Activated CD4-positive, alpha-beta T cell treated with anti-CD3 and anti-CD28 coated beads for 4 hours (primary cell): ENCODE data around the gene HIF1AN.

Source experiments
- DNase-seq, 2 donors: peaks; one replicate each; pipeline ENCODE4 v3.0.0-alpha.2; 2020

The HIF1AN gene

DNA sequence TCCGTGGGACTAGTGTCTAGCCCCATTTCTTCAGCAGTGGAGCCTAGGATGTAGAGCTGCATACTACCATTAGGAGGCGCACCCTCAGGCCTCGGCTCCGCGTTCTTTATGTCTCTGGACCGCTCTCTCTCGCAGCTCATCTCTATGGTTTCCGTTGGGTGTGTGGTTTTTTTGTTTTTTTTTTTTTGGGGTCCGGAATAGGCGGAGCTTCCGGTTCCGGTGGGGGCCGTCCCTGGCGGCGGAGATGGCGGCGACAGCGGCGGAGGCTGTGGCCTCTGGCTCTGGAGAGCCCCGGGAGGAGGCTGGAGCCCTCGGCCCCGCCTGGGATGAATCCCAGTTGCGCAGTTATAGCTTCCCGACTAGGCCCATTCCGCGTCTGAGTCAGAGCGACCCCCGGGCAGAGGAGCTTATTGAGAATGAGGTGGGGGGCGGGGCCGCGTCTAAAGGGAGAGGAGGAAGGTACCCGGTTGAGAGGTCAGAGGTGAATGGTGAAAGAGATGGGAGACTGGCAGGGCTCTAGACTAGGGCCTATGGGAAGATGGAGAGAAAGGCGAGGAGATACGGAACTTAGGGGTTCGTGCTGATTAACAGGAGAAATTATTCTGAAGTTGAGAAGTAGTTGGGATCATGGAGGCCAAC, at the start of gene HIF1AN:
HIF1AN (plus strand) TSS at position 229 of the 639 bp plus-strand sequence; CDS start at position 245, 16 bp downstream.
- peak; percentile 88 to 89 for DNase-seq

GRCh38 chr10:100487529-100487928, 48.2 kb upstream of the HIF1AN start:
- DNase-seq, result no peak

GRCh38 chr10:100489396-100489795, 46.3 kb upstream of the HIF1AN start:
- no peak for DNase-seq

DNA sequence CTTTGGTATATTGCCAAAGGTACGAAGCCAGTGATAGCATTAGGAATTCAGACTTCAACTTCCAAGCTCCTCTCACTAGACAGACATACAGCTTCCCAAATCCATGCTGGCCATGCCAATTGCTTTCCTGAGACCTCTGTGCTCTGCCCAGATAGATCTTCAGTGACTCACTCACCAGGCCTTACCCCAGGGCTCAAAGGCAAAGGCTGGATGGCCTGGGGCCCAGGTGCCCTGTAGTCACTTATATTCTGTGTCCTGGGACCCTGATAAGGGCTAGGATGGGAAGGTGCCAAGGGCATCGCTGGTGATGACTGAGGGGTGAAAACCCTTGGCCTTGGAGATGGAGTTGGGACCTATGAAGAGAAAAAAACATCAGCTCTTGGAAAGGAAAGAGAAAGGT, 45.2 kb upstream of the HIF1AN start:
- no peak for DNase-seq

DNA sequence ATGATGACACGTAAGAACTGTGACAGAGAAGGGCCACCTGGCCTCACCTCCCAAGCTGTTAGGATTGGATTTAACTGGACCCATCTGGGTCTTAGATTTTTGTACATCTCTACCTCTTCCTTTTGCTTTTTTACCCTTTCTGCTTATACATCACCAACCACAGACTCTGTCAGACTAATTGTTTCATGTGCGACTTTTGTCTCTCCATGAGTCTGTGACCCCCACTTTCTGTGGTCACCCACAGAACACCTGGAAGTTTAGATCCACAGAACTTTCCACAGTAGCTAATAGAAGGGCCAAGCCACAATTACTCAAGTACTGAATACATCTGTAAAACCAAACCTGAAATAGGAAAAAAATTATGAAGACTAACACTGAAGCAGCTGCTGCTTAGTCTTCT, 39.2 kb upstream of the HIF1AN start:
- DNase-seq, result no peak

- no peak for DNase-seq
Measured at GRCh38 chr10:100498059-100498458, 37.7 kb upstream of the HIF1AN start.

GRCh38 chr10:100501423-100501822, 34.3 kb upstream of the HIF1AN start:
- DNase-seq, result no peak

- no peak for DNase-seq
Measured at GRCh38 chr10:100502926-100503494, 32.7 kb upstream of the HIF1AN start.

GRCh38 chr10:100504096-100504495, 31.6 kb upstream of the HIF1AN start:
- no peak for DNase-seq

- DNase-seq, result no peak
Measured at GRCh38 chr10:100505164-100505563, 30.6 kb upstream of the HIF1AN start.

GRCh38 chr10:100506596-100507356, 29.0 kb upstream of the HIF1AN start:
- DNase-seq, result no peak

DNA sequence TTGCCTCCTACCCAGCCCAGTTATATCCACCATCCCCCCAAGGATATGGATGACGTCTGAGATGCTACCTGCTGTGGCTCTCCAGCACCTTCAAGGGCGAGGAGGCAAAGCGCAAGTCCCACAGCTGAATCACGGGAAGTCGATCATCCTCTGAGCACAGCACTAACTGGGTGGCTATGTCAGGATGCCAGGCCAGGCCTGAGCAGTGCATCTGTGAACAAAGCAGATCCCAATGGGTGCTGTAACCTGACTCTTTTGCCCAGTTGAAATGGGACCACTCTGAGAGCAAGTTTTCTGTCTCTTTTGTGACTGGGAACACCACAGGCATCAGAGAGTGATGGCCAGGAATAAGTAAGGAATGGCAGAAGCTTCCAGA, 28.4 kb upstream of the HIF1AN start:
- no peak for DNase-seq

DNA sequence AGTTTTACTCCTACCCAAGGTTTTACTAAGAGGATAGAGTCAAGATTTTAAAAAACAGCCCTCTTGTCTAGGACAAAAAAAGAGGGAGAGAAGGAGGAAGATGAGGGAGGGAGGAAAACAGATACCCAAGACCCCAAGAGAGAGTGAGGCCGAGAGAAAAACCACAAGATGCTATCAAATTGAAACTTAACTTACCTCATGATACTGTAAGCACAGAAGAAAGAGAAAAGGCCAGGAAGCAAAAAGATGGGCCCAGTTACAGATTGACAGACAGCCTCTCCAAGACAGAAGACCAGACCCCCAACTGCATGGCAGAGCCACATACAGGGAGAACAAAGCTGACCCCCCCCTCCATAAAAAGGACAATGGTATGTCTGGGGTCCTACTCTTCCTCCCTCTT, 27.5 kb upstream of the HIF1AN start:
- DNase-seq, result no peak

DNA sequence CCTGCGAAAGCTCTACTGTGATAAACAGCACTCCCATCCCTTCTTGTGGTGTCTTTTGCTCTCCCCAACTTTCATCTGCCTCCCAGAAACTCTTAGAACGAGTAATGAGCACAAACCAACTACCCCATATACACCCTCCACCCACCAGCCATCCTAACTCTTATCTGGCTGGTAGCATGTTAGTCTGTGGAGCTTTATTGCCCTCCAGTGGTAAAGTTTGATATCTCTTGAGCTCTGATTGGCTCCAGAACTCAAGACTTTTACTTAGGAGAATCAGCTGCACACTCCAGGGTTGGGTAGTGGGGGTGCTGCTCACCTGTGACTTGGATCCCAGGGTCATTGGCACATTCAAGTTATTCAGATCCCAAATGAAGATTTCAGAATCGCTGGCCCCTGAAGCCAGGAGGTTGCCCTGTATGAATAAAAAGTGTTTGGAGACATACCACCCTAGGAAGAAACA, 27.0 kb upstream of the HIF1AN start:
- DNase-seq, result peak; percentile 54

DNA sequence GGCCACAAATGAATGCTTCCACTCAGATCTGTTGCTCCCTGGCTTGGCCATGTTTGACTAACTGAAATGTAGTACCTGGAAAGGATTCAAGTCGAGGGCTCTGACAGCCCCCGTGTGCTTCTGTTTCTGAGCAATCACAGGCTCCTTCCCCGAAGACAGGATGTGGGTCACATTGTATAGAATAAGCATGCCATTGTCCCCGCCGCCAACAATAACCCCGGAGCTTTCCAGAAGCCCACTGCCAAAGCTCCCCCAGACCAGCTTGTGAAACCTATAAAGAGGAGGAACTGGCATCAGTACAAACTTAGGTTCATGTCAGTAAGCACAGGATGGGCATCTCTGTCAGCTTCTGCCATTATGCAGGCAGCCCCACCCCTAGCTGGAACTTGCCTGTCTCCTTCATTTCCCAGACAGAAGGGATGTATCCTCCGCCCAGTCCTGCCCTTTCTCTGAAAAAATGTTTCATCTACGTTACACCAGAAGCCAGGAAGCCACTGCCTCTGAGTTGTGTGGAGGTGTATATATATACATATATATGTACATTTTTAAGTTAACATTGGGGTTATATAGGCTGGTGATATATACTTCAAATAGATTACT, 26.4 kb upstream of the HIF1AN start:
- peak; percentile 59 to 63 for DNase-seq

DNA sequence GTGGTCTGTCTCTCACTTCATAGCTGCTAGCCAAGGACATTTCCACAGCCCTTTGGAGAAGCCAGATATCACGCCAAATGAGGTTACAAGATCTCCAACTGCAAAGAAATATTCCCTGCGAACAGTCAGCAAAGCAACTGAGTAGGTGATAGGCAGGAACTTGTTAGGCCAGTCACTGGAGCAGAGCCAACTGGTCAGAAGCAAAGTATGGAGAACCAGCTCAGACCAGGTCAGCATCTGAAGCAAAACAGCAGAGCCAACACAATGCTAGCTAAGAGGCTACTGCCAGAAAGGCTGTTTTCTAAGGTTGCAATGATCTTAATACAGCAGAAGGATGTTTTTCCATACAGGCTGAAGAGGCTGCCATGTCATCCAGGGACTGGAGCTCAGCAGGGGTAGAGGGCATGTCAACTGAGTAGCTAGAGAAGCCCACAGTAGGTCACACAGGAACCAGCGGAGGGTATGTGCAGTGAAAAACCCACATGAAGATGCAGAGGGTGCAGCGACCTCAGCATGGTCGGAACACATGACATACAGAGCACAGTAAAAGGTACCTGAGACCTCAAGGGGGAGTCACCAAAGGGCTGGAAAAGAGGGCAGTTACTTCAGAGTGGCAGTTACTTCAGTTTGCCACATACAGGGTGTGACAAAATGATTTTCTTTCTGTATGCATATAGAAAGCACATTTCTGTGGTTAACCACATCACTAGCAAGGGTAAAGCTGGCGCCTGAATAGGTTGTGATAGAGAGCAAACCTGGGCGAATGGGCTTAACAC, 25.0 kb upstream of the HIF1AN start:
- DNase-seq, result peak; percentile 61 to 68

GRCh38 chr10:100515612-100516011, 20.1 kb upstream of the HIF1AN start:
- DNase-seq, result no peak

DNA sequence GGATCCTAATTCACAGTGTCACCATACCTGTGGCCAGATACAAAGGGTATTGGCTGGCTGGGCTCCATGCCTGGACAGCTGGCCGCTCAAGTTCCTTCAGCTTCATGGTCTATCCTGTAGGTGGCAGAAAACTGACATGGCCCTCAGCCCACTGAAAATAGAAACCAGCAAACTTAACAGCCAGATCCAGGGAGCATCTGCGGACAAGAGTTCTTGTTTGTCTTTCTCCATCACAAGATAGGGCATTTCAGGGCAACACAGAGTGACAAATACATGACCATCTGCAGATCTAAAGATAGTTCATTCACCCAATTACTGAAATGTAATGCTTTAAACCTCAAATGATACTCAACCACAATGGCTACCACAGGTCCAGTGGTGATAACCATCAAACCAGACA, 18.9 kb upstream of the HIF1AN start:
- DNase-seq, result no peak

DNA sequence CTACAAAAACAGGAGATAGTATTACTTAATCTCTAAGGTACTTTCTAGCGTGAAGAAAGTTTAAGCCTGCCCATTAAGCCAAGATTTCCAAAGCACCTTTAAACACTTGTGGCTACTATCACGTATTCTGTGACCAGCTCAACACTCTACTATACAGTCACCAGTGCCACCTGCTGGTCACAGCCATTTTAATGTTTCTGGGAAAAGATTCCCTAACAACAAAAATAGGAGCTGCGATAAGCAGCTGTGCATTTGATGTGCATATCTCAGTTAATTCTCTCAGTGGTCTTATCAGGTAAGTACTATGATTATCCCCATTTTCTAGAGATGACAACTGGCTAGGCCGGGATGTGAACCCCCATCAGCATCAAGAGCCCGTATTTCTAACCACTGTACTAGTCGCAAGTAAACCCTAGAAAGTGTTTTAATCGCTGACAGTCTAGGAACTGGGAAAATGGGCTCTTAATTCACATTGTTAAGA, 16.9 kb upstream of the HIF1AN start:
- DNase-seq, result peak; percentile 53 to 71

DNA sequence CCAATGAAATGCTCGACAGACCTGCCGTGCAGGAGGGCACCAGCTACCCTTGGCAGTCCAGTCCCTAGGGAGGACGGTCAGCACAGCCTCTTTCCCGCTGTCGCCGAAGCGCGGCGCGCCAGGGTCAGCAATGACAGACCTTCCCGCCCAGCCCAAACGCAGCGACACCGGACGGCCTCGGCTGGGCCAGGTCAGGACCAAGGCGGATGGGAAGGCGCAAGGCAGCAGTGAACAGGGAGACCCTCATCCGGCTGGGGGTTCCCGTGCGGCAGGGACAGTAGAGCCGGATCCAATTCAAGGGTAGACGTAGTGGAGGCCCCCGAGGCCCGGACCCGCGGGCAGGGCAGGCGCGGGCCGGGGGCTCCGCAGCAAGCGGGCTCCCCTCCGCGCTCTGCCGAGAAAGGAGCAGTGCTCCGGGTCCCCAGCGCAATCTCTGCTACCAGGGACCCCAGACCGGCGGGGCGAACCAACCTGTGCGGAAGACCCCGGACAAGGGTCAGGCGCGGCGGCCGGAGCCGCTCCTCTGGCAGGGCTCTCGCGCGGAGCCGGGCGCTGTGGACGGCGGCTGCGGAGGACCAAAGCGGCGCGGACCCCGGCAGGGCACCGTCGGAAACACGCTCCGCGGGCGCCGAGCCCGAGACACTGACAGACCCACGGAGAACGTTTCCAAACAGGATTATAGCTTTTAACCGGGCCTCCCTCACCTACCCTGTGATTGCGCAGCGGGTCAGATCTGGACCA, 16.3 kb upstream of the HIF1AN start, which contains the start of gene SEC31B:
SEC31B (minus strand) TSS at position 551 of the 741 bp plus-strand sequence. CDS start 2,909 bp downstream, outside the sequence.
- DNase-seq, result no peak

DNA sequence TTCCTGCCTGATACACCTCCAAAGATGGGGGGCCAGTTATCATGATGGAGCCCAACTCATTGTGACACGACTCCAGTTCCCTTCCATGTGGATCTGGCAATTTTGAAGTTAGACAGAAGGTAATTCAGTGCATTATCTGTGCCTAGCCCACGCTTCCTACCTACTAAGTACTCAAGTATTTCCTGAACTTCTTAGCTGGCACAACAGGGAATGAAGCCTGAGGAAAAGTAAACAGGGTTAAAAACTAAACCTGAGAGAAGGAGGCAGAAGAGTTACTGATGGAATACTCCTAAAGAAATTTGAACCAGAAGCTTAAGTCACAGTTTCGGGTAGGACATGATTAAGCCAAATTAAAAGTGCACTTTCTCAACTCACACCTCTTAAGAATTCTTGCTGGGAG, 14.9 kb upstream of the HIF1AN start:
- no peak for DNase-seq
